ENCODE data around the gene LLGL1. TPM values are rescaled to one million over a fixed set of nuclear protein-coding genes. Genes with fewer than 3 reads are reported as not detected.

Gene LLGL1
- total RNA-seq, 1 experiment from 2014 or later = 44.3 TPM

DNA sequence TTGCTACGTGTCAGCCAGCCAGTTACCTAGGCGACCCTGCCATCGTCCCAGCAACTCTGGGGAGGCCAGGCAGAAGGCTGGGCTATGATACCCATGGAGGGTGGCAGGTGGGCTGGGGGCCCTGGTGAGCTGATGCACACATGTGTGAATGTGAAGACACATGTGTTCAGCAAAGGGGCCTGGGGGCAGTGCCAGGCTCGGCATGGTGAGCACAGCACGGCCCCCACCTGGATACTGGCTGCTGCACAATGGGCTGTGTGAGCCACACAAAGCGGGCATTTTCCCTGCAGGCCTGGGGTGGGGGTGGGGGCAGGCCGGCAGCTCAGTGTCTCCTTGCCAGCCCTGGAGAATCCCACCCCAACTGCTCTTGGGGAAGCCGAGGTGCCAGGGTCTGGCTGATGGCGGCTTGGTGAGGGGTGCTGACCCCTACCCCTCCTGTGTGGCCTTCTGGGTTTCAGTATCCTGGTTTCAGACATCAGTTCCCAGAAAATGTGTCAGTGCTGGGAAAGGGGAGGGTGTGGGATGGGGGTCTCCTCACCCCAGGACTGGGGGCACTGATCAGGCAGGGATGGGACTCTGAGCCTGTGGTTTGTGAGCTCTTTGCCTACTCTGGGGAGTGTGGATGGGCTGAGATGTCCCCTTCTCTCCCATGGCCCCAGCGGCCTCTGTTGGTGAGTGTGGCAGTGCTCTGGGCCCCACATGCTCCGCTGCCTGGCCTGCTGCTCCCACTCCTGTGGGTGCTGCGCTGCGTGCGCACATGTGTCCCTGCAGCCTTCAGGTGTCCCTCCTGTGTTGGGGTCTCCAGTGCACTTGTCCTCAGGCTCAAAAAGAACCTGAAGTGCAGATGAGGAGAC, 5.1 kb downstream of the LLGL1 start:
- ChIA-PET POLR2A (no interaction called here), RAD21 (ENCODE audit: low non-redundant PET in 1 of 2, low total read pairs in 2 of 2, uncharacterized antibody in 2 of 2, unreplicated experiment in 2 of 2) (no interaction called here), CTCF (no interaction called here)
- Histone ChIP-seq H4K20me1 (ENCODE audit: insufficient read depth) (no peaks in the 10 kb centered on the region), H3K4me2 (ENCODE audit: low read length) (no peak overlapping the region), H3K27me3 (ENCODE audit: insufficient read depth, low read length) (no peaks in the 10 kb centered on the region), H3K79me2 (ENCODE audit: insufficient read depth, low read length) (peaks cover 17% of the 10 kb centered on the region), H3K4me3 (replicated peaks in 1 of 2; ENCODE audit: low read depth in 1 of 2, low read length in 2 of 2) (no peak overlapping the region), H2AFZ (ENCODE audit: low read depth, low read length, poor library complexity, severe bottlenecking) (no peak overlapping the region), H3K9me2 (ENCODE audit: insufficient read depth) (no peaks in the 10 kb centered on the region), H3K9me3 (ENCODE audit: control insufficient read depth in 1 of 2, insufficient read depth in 1 of 2, low read depth in 1 of 2, low read length in 2 of 2) (no peaks in the 10 kb centered on the region), H3K27ac (ENCODE audit: low read depth, low read length) (no peak overlapping the region), H3K36me3 (ENCODE audit: control insufficient read depth in 1 of 2, insufficient read depth in 2 of 2, low read length in 2 of 2) (no peaks in the 10 kb centered on the region), H3K4me1 (ENCODE audit: control insufficient read depth in 1 of 2, insufficient read depth in 2 of 2, low read length in 2 of 2) (peaks cover 8 to 15% of the 10 kb centered on the region in 2 experiments; a peak in 3 of 4 replicates), H3K9ac (ENCODE audit: low read length) (no peak overlapping the region)
- DNase-seq (ENCODE audit: low read depth, low spot score) (no peak), ATAC-seq (no peak)
- TF ChIP-seq POLR2AphosphoS5 (IDR thresholded peaks at IDR 0.05; ENCODE audit: low read depth, low read length) = no peak
- no peak for TF ChIP-seq SIN3A (IDR thresholded peaks at IDR 0.05; ENCODE audit: low read depth)
- TF ChIP-seq JUND (IDR thresholded peaks at IDR 0.05) = no peak
- TF ChIP-seq CBX3 (IDR thresholded peaks at IDR 0.05; ENCODE audit: low read depth) = no peak
- TF ChIP-seq EGR1 (IDR thresholded peaks at IDR 0.05; ENCODE audit: low read depth) = no peak
- TF ChIP-seq, protein P1, sequence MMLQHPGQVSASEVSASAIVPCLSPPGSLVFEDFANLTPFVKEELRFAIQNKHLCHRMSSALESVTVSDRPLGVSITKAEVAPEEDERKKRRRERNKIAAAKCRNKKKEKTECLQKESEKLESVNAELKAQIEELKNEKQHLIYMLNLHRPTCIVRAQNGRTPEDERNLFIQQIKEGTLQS (IDR thresholded peaks at IDR 0.05) = no peak
- TF ChIP-seq POLR2A (IDR thresholded peaks at IDR 0.05; ENCODE audit: borderline replicate concordance, extremely low read depth, insufficient read depth, insufficient read length) = no peak
- TF ChIP-seq FOSL1 (IDR thresholded peaks at IDR 0.05; ENCODE audit: low read depth) = no peak
- TF ChIP-seq, protein P2, sequence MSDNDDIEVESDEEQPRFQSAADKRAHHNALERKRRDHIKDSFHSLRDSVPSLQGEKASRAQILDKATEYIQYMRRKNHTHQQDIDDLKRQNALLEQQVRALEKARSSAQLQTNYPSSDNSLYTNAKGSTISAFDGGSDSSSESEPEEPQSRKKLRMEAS (IDR thresholded peaks at IDR 0.05) = no peak
- no peak for TF ChIP-seq REST (IDR thresholded peaks at IDR 0.05; ENCODE audit: low read depth)
- TF ChIP-seq TCF7L2 (IDR thresholded peaks at IDR 0.05; ENCODE audit: borderline replicate concordance, extremely low read depth, insufficient read depth, insufficient read length) = no peak
- TF ChIP-seq EZH2phosphoT487 (IDR thresholded peaks at IDR 0.05; ENCODE audit: borderline replicate concordance) = no peak
- TF ChIP-seq ZFX (IDR thresholded peaks at IDR 0.05) = no peak
- no peak for TF ChIP-seq ELF1 (IDR thresholded peaks at IDR 0.05; ENCODE audit: borderline replicate concordance, low read depth)
- TF ChIP-seq SRF (IDR thresholded peaks at IDR 0.05; ENCODE audit: low read depth) = no peak
- TF ChIP-seq, protein P3, sequence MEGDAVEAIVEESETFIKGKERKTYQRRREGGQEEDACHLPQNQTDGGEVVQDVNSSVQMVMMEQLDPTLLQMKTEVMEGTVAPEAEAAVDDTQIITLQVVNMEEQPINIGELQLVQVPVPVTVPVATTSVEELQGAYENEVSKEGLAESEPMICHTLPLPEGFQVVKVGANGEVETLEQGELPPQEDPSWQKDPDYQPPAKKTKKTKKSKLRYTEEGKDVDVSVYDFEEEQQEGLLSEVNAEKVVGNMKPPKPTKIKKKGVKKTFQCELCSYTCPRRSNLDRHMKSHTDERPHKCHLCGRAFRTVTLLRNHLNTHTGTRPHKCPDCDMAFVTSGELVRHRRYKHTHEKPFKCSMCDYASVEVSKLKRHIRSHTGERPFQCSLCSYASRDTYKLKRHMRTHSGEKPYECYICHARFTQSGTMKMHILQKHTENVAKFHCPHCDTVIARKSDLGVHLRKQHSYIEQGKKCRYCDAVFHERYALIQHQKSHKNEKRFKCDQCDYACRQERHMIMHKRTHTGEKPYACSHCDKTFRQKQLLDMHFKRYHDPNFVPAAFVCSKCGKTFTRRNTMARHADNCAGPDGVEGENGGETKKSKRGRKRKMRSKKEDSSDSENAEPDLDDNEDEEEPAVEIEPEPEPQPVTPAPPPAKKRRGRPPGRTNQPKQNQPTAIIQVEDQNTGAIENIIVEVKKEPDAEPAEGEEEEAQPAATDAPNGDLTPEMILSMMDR (IDR thresholded peaks at IDR 0.05 in 2 of 3, conservative IDR thresholded peaks at IDR 0.05 in 1 of 3; ENCODE audit: borderline replicate concordance in 1 of 3, insufficient read depth in 1 of 3, low read depth in 2 of 3, low read length in 2 of 3) = no peak
- no peak for TF ChIP-seq CEBPB (IDR thresholded peaks at IDR 0.05; ENCODE audit: low read depth)
- TF ChIP-seq ZNF274 (IDR thresholded peaks at IDR 0.05; ENCODE audit: low read depth, low read length) = no peak
- TF ChIP-seq YY1 (IDR thresholded peaks at IDR 0.05; ENCODE audit: extremely low read depth, insufficient replicate concordance, low read depth, low read length) = no peak
- intact Hi-C loops (cut with micrococcal nuclease) = no loop called here
- BruUV-seq (replicated peaks) = no TSS peak
